ENCODE data around the gene RHBDF2.

Gene RHBDF2

GRCh38 chr17:76530095-76530723 lies 29.0 kb upstream of the RHBDF2 start:
- no peaks in the 10 kb centered on the region for H3K9me2 ChIP-seq (replicated peaks; ENCODE audit: insufficient read depth, low read length)
- H3K27ac ChIP-seq (ENCODE audit: low read length): no peak overlapping the region
- no peak for TF ChIP-seq EZH2phosphoT487 (IDR thresholded peaks at IDR 0.05; ENCODE audit: low read length)
- TF ChIP-seq EZH2 (optimal IDR thresholded peaks at IDR 0.05; ENCODE audit: low read depth, low read length): no peak
- no peaks in the 10 kb centered on the region for H3K36me3 ChIP-seq (replicated peaks; ENCODE audit: insufficient read depth, low read length)
- H2AFZ ChIP-seq (ENCODE audit: low read length): no peak overlapping the region
- no peak for DNase-seq
- no peaks in the 10 kb centered on the region for H3K79me2 ChIP-seq (ENCODE audit: low read length)
- peaks cover 68% of the 10 kb centered on the region for H3K27me3 ChIP-seq (replicated peaks; ENCODE audit: insufficient read depth, low read length)
- H4K20me1 ChIP-seq (ENCODE audit: insufficient read depth, low read length): no peaks in the 10 kb centered on the region
- H3K9me3 ChIP-seq (replicated peaks; ENCODE audit: insufficient read depth, low read length): no peaks in the 10 kb centered on the region
- H3K4me3 ChIP-seq (ENCODE audit: low read length): no peak overlapping the region
- no peak overlapping the region for H3K4me2 ChIP-seq (ENCODE audit: low read depth, low read length)
- peaks cover 5% of the 10 kb centered on the region; the same call in 1 of the 2 replicates for H3K4me1 ChIP-seq (ENCODE audit: low read length)
- H3F3A ChIP-seq (ENCODE audit: insufficient read depth, low read length): no peaks in the 10 kb centered on the region
- no peak overlapping the region for H3K9ac ChIP-seq (ENCODE audit: low read length)

- TF ChIP-seq EZH2phosphoT487 (IDR thresholded peaks at IDR 0.05; ENCODE audit: low read length) (no peak), EZH2 (optimal IDR thresholded peaks at IDR 0.05; ENCODE audit: low read depth, low read length) (no peak), CTCF (IDR thresholded peaks at IDR 0.05; ENCODE audit: low read length) (no peak)
- no peaks in the 10 kb centered on the region for H3K79me2 ChIP-seq (ENCODE audit: low read length)
- H3K4me1 ChIP-seq (ENCODE audit: low read length): peaks cover 5% of the 10 kb centered on the region; the same call in 1 of the 2 replicates
- no peaks in the 10 kb centered on the region for H3K9me2 ChIP-seq (replicated peaks; ENCODE audit: insufficient read depth, low read length)
- no peak overlapping the region for H3K9ac ChIP-seq (ENCODE audit: low read length)
- H3F3A ChIP-seq (ENCODE audit: insufficient read depth, low read length): no peaks in the 10 kb centered on the region
- no peaks in the 10 kb centered on the region for H3K9me3 ChIP-seq (replicated peaks; ENCODE audit: insufficient read depth, low read length)
- H4K20me1 ChIP-seq (ENCODE audit: insufficient read depth, low read length): no peaks in the 10 kb centered on the region
- DNase-seq: no peak
- no peak overlapping the region for H3K4me3 ChIP-seq (ENCODE audit: low read length)
- H3K36me3 ChIP-seq (replicated peaks; ENCODE audit: insufficient read depth, low read length): no peaks in the 10 kb centered on the region
- H3K4me2 ChIP-seq (ENCODE audit: low read depth, low read length): no peak overlapping the region
- H3K27me3 ChIP-seq (replicated peaks; ENCODE audit: insufficient read depth, low read length): peaks cover 68% of the 10 kb centered on the region
- no peak overlapping the region for H3K27ac ChIP-seq (ENCODE audit: low read length)
- no peak overlapping the region for H2AFZ ChIP-seq (ENCODE audit: low read length)
Measured at GRCh38 chr17:76529224-76530094, 28.2 kb upstream of the RHBDF2 start.

GRCh38 chr17:76528528-76529223 lies 27.5 kb upstream of the RHBDF2 start:
- no peaks in the 10 kb centered on the region for H3K36me3 ChIP-seq (replicated peaks; ENCODE audit: insufficient read depth, low read length)
- no peaks in the 10 kb centered on the region for H3F3A ChIP-seq (ENCODE audit: insufficient read depth, low read length)
- H3K9me3 ChIP-seq (replicated peaks; ENCODE audit: insufficient read depth, low read length): no peaks in the 10 kb centered on the region
- H3K4me3 ChIP-seq (ENCODE audit: low read length): no peak overlapping the region
- H2AFZ ChIP-seq (ENCODE audit: low read length): no peak overlapping the region
- no peaks in the 10 kb centered on the region for H3K9me2 ChIP-seq (replicated peaks; ENCODE audit: insufficient read depth, low read length)
- H3K79me2 ChIP-seq (ENCODE audit: low read length): no peaks in the 10 kb centered on the region
- H3K27ac ChIP-seq (ENCODE audit: low read length): no peak overlapping the region
- no peak overlapping the region for H3K4me2 ChIP-seq (ENCODE audit: low read depth, low read length)
- peaks cover 66% of the 10 kb centered on the region for H3K27me3 ChIP-seq (replicated peaks; ENCODE audit: insufficient read depth, low read length)
- DNase-seq: no peak
- H3K4me1 ChIP-seq (ENCODE audit: low read length): peaks cover 5% of the 10 kb centered on the region; the same call in 1 of the 2 replicates
- no peak overlapping the region for H3K9ac ChIP-seq (ENCODE audit: low read length)
- TF ChIP-seq EZH2phosphoT487 (IDR thresholded peaks at IDR 0.05; ENCODE audit: low read length) (no peak), CTCF (IDR thresholded peaks at IDR 0.05; ENCODE audit: low read length) (no peak), EZH2 (optimal IDR thresholded peaks at IDR 0.05; ENCODE audit: low read depth, low read length) (no peak)
- H4K20me1 ChIP-seq (ENCODE audit: insufficient read depth, low read length): no peaks in the 10 kb centered on the region

Data from MM.1S (cell line).